HG02973 (cell line): Measurements from ENCODE around the gene SERPINH1.

Experiments
- ATAC-seq: cut with Tn5 transposase; IDR thresholded peaks from one replicate; pipeline ENCODE4 v1.9.1; 2021; ENCODE audit warnings: moderate library complexity; ENCODE audit not compliant: unreplicated experiment

Gene SERPINH1

DNA sequence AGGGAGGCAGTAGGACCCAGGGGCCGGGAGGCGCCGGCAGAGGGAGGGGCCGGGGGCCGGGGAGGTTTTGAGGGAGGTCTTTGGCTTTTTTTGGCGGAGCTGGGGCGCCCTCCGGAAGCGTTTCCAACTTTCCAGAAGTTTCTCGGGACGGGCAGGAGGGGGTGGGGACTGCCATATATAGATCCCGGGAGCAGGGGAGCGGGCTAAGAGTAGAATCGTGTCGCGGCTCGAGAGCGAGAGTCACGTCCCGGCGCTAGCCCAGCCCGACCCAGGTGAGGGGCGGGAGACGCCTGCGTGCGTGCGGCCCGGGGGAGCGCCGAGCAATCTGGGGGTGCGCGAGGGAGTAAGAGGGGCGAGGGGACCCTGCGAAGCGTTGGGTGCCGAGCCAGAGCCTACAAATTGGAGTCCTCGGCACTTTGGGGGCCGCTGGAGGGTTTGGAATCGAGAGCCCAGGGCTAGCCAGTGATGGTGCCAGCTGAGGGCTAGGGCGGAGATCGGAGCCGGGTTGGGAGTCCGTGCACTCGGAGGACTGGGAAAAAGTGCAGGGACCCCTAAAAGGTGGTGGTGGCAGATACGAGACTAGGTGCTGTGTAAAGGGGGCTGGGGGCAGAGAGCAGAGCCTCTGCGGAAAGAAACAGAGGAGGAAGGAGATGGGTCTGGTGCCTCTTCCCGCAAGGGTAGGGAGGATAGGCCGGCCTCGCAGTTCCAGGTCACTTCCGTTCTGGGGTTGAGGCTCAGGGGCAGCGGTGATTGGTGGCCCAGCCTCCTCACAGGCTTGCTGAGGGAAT, at the start of gene SERPINH1:
Gene SERPINH1, plus strand, starts transcription at position 206 of the 788 bp plus-strand sequence. CDS start 4,097 bp downstream, outside the sequence.
- ATAC-seq: peak; percentile 68

DNA sequence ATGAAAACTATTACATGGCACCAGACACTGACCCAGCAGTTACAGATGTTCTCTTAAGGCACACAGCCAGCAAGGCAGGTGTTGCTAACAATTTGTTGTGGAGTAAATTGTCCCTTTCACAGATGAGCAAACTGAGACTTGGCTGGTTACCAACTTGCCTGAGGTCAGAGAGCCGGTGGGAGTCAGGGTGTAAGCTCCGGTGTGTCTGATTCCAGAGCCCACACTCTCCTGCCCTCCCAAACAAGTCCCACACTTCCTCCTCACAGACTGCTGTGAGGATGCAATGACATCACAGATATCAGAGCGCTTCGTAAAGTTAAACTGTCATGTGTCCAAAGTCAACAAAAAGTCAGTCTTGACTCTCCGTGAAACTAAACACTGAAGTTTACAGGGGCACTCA, 48.8 kb upstream of the SERPINH1 start:
- no peak for ATAC-seq

DNA sequence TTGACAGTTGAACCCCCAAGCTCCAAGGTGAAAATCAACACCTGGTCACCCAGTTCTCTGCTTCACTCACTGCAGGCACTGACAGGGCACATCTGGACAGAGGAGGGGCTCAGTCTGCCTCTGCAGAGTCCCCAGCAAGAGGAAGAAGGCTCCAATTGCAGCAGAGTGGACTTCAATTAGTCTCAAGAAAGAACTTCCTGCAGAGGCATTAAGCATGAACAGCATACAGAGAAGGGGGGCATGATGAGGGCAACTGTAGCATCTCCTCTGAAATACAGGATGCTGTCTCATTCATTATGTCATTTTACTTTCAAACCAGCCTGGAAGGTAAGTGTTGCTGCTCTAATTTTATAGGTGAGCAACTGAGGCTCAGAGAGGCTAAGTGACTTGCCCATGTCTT, 47.5 kb upstream of the SERPINH1 start:
- no peak for ATAC-seq

- no peak for ATAC-seq
These were observed 45.9 kb upstream of the SERPINH1 start for GRCh38 chr11:75516140-75516539.

DNA sequence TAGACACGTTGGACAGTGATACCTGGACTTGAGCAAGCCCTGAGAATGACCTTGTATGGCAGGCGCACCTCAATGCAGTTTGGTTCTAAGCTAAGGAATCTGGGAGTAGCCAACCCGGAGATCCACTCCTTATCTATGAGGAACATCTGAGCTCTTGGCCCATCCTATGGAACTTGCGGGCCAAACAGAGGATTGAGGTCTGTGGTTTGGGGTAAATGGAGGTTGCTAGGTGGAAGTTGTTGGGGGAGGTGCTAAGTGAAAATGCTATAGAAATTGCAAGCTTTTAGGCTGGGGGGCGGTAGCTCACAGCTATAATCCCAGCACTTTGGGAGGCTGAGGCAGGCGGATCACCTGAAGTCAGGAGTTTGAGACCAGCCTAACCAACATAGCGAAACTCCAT, 45.2 kb upstream of the SERPINH1 start:
- no peak for ATAC-seq

GRCh38 chr11:75518204-75518549, 43.9 kb upstream of the SERPINH1 start:
- ATAC-seq: no peak

- ATAC-seq: no peak
These were observed 43.0 kb upstream of the SERPINH1 start for GRCh38 chr11:75518771-75519653.

GRCh38 chr11:75520688-75521087, 41.4 kb upstream of the SERPINH1 start:
- ATAC-seq: no peak

GRCh38 chr11:75522286-75523044, 39.6 kb upstream of the SERPINH1 start:
- no peak for ATAC-seq

- ATAC-seq: no peak
These were observed 38.9 kb upstream of the SERPINH1 start for GRCh38 chr11:75523189-75523588.

DNA sequence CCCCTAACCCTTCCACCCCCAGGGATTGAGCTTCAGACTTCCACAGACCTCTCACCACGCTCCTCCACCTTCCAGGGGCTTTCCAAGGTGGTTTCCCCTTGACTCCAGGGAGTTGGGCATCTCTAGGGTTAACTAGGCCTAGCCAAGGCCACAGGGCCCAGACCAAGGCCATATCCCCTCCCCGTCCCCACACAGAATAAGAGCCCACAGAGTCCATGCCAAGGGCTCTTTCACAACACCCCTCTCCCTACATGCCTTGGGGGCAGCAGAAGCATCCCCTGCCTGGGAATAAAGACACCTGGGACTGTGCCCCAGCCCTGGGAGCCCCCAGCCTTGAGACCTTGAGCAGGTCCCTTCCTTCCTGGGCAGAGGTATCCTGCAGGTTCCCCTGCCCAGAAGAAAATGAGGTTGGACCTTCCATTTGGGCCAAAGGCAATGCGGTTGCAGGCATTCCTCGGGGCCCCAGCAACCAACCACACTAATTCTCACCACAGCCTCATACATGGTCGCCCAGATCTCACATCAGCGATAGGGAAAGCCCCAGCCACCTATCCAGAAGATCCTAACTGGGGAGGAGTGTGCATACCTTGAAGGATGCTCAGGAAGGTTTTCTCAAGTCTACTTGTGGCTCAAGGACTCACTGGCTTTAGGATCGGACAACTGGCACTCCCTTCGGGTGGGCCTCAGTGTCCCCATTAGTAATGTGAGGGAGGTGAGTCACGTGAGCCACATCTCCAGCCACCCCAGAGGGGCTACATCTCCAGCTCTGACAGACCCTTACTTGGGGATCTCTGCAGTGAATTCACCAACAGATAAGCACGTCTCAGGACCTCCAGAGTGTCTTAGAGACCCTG, 38.0 kb upstream of the SERPINH1 start:
- ATAC-seq: no peak

DNA sequence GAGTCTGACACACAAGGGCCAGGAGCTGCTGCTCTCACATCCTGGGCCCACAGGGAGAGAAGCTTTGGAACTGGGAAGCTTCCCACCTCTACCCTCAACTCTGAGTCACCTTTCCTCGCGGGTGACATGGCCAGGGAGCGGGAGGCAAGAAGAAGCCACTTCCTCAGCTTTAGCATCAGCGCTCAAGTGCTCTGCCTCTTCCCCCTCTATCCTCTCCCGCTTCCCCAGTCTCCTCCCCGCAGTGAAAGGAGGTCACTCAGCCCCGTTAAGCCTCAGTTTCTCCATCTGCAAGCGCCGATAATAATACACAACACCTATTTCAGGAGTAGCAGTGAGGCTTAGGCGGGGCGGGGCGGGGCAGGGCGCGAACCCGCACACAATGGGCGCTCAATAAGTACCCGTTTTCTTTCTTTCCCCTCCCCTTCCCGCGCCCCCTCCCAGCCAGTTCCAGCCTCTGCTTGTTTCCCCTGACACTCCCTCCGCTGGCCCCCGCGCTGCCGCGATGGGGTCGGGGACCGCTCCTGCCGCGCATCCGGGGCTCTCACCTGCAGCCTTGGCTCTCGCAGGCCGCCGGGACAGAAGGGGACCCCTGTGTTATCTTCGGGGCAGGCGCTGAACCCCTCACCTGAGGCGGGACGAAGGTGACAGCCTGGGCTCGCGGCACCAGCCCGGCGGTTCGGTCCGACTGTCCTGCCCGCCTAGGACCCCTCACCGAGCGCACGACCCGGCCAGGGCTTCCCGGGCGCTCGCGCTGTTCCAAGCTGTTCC, 37.2 kb upstream of the SERPINH1 start:
- ATAC-seq: no peak

- ATAC-seq: peak; percentile 72
These were observed 36.4 kb upstream of the SERPINH1 start, which contains the start of gene GDPD5 for GRCh38 chr11:75525433-75526191. Gene GDPD5, minus strand, starts transcription at chr11:75525941. Its CDS starts 48,206 bp downstream, at chr11:75477735.

GRCh38 chr11:75526192-75526541, 35.9 kb upstream of the SERPINH1 start:
- ATAC-seq: no peak

DNA sequence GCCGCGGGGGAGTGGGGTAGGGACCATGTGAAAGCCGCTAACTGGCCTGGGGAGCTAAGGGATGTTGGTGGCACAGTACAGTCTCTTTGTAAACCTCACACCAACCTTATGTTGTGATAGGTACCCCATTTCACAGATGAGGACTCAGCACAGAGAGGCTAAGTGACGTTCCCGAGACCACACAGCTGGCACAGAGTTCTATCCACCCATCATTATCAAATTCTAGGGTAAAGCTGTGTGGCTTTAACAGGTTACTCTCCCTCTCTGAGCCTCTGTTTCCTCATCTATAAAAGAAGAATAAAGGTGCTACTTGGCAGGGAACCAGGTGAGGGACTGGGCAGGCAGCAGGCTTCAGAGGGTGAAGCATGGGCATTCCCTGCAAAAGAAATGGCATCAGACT, 34.9 kb upstream of the SERPINH1 start:
- no peak for ATAC-seq

DNA sequence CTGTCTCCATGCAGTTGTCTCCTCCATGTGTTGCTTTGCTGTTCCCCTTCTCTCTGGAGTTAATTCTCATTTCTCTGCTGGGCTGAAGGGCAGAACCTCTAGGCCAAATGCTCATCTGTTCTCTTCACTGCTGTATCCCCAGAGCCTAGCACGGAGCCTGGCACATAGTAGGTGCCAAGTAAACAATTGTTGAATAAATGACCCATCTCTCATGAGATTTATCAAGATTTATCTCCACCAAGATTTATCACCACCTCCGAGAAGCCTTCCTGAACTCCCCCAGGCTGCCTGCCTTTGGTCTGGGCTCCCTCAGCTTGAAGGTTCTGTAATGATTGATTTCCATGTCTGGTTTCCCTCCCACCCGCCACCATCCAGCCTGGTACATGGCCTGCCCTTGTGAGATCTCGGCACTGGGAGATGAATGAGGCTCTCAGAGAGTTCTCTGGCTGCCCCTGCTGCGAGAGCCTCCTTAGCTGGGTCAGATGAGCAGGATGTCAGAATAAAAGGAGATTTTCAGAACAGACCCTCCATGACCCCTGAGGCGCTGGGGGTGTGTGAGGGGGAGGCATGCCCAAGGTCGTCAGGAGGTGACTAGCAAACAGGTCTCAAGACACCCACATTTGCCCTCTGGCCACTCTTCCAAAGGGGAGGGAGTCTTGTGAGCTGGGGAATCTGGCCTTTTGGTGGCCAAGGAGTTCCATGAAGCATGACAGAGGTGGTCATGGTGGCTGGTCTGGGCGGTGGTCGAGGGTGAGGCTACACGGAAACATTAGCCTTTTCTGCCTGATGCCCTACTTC, 33.9 kb upstream of the SERPINH1 start:
- ATAC-seq: no peak

- no peak for ATAC-seq
These were observed 31.5 kb upstream of the SERPINH1 start for GRCh38 chr11:75530577-75530976.

DNA sequence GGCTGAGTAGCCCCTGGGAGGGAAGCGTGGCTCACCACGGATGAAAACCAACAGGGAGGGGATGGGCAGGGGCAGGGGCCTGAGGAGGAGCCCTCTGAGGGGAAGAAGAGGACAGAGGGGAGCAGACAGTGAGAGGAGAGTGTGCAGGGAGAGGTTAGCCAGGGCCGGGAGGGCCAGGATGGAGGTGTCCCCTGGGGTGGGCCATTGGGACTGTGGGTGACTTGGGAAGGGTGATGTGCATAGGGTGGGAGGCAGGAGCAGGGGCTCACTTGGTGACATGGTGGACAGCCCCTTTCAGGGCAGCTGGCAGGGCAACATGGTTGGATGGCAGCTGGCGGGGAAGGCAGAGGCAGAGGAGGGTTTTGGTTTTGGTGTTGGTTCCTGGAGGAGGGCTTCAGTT, 30.7 kb upstream of the SERPINH1 start:
- ATAC-seq: no peak
